KG1 (cell line): ENCODE measurements around the gene CNTNAP4.

Experiments used
- DNase-seq: peaks from one replicate; lab custom pipeline; 2025; lab: John Stamatoyannopoulos, UW

CNTNAP4 gene

GRCh38 chr16:76598498-76598897 is 321.3 kb downstream of the CNTNAP4 start:
- DNase-seq = no peak

- no peak for DNase-seq
These were observed 330.1 kb downstream of the CNTNAP4 start for GRCh38 chr16:76607317-76607716.
